ENCODE results near the gene AKAP9.
"Not testable (repeated sequence)": the region's sequence is repeated elsewhere in the genome, so short reads cannot be mapped to it uniquely, and the experiment has no call there.

Gene AKAP9

DNA sequence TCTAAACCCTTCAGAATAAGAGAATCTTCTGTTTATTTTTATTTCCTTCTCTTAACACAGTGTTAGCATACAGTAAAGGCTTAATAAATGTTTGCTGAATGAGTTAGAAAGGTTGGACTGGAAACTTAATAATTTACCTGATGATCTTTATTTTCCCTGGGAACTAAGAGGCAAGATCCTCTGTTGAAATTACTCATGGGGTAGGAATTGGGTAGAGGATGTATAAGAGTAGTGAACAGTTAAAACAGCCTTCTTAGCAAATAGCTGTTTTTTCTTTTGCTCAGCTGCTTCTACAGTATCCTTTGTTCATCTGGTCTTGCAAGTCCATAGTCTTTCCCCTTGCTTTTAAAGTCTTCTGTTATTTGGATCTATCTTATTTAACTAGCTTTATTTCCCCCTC, 80.0 kb downstream of the AKAP9 start:
- DNase-seq: no peak

DNA sequence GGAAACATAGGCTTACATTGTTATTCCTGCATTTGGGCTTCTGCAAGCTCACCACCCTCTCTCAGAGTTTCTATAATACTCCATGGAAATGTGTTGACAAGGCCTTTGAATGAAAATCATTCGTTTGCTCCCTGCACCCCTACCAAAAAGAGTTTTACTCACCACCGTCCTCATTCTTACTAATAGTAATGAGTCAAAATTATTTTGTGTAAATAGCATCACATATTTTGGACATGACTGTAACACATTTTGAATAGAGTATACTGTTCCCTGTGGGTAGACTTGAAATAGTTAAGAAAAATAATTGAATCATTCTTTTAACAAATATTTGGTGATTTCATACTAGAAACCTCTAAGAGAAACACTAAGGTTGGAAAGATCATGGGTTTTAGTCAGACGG, 84.6 kb downstream of the AKAP9 start:
- no peak for DNase-seq

DNA sequence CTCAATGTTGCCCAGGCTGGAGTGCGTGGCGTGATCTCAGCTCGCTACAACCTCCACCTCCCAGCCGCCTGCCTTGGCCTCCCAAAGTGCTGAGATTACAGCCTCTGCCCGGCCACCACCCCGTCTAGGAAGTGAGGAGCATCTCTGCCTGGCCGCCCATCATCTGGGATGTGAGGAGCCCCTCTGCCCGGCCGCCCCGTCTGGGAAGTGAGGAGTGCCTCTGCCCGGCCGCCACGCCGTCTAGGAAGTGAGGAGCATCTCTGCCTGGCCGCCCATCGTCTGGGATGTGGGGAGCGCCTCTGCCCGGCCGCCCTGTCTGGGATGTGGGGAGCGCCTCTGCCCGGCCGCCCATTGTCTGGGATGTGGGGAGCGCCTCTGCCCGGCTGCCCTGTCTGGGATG, 86.0 kb downstream of the AKAP9 start:
- not testable (repeated sequence) for DNase-seq

DNA sequence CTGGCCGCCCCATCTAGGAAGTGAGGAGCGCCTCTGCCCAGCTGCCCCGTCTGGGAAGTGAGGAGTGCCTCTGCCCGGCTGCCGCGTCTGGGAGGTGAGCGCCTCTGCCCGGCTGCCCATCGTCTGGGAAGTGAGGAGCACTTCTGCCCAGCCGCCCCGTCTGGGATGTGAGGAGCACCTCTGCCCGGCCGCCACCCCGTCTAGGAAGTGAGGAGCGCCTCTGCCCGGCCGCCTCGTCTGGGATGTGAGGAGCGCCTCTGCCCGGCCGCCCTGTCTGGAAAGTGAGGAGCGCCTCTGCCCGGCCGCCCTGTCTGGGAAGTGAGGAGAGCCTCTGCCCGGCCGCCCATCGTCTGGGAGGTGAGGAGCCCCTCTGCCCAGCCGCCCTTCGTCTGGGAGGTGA, 86.5 kb downstream of the AKAP9 start:
- DNase-seq: not testable (repeated sequence)

DNA sequence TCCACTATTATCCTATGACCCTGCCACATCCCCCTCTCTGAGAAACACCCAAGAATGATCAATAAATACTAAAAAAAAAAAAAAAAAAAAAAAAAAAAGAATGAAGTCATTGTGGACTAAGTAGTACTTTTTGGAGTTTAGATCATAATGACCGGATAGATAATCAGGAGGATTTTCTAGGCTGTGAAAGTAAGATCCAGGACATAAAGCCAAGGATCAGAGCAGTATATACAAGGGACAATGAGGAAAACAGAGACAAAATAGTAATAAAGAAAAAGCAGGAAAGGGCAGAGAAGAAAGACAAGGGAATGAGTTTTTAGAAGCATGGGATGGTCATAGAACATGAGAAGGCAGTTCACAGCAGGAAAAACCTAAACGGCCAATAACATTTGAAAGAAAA, 87.6 kb downstream of the AKAP9 start:
- DNase-seq: no peak

DNA sequence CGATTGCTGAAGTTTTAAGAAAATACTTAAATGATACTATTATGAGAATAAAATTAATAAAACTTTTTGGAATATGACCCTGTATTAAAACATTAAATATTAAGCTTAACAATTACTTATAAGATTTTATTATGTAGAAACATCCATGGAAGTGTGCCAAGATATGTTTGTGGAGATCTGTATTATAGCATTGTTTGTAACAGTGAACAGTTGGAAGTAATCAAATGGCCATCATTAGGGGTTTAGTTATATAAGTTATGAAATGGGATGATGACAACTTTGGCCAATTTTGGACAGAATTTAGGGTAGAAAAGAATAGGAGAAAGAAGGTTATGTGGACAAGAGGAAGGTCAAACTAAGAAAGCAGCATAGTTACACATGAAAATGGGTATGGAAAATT, 88.0 kb downstream of the AKAP9 start:
- DNase-seq: no peak

DNA sequence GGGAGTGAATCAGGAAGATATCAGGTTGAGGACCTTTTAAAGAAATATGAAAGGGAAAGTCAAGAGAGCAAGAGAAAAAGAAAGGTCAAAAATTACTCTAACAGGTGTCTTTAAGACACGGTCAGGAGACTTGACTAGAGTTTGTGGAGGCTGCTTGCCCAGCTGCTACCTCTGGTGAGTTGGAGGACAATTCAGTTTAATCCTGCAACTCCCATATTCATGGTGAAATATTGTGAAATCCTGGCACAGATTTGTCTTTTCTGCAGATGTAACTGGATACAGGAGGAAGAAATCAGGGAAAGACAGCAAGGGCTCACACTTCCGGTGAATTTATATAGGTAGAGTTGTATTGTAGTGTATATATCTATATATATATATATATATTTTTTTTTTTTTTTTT, 93.5 kb downstream of the AKAP9 start:
- DNase-seq: no peak

DNA sequence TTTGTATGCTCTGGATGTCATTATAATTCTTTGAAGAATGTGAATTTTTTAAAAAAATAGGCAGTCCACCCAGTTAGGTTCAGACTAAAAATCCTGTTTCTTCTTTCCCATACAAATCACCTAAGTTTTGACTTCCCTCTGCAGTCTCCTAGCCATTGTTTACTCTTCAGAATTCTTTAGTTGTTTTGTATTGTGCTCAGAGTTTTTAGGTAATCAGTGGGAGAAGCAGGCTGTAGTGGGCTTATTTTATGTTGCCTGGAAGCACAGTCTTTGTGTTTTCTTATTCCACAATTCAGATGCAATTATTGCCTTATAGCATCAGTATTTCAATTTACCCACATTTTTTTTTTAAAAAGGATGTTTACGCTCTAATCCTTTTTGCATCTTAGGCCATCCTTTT, 94.9 kb downstream of the AKAP9 start:
- no peak for DNase-seq

DNA sequence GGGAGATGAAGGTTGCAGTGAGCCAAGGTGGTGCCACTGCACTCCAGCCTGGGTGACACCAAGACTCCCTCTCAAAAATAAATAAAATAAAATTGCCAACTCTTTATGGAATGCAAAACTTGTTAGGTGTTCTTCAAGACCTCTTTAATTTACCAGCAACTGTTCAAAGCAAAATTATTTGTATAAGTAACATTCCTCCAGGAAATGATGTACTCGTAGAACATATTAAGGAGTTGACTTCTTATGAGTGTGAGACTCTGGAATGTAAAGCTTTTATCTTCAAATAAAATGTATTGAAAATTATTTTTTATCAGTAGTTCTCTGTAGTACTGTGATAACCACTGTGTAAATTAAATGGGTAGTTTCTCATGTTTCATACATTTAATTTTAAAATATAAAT, 99.2 kb downstream of the AKAP9 start:
- DNase-seq: no peak

DNA sequence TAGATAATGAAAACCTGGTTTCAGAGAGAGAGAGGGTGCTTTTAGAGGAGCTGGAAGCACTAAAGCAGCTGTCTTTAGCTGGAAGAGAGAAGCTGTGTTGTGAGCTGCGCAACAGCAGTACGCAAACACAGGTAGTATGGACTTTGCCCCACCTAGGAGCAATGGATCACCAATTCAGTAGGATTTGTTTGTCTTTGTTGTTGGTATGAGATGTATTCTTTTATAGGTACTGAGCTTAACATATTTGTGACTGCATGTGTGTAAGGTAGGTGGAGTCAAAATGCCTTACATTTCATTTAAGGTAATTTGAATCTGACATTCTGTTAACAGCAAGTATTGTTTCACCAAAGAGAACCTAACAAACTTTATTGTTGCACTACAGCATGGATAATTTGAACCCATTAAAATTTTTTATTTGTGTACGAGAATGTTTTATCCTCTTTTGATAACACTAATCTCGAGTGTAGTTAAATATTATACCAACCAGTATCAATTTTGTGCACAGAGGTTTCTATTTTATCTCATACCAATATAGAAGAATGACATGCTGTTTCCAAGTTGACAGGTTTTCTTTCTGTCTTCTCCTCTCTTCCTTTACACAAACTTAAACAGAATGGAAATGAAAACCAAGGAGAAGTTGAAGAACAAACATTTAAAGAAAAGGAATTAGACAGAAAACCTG, 101.5 kb downstream of the AKAP9 start:
- DNase-seq: no peak

DNA sequence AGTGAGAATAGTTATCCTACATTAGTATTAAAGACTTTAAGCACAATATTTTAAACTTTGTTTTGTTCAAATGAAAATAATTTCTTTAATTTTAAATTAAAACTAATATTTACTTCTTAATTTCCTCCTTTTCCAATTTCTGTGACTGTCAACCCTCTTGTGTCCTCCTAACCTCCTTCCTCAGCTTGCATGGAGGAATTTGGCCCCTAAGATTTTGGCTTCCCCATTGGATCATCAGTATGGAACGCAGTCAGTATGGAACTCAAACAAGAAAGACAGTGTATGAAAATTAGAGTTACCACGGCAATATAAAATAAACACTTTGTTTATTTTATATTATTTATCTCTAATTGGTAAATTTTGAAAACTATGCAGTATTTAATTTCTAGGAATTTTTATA, 102.4 kb downstream of the AKAP9 start:
- DNase-seq: no peak

DNA sequence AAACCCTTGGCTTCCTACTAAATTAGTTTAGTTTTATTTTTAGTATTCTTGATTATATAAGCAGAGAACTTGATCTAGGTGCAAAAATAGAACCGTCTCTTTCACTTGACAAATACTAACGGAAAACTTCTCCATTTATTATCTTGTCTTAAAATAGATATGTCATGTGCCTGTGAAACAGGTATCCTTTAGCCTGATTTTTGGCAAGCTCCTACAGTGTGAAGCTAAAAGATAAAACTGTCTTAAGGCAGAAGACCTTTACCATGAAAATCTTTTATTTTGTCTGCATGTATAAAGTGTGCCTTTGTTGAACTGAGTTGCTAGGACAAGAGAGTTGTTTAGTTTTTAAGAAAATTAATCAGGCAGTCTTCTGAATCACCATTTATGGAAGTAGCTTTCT, 103.0 kb downstream of the AKAP9 start:
- no peak for DNase-seq

DNA sequence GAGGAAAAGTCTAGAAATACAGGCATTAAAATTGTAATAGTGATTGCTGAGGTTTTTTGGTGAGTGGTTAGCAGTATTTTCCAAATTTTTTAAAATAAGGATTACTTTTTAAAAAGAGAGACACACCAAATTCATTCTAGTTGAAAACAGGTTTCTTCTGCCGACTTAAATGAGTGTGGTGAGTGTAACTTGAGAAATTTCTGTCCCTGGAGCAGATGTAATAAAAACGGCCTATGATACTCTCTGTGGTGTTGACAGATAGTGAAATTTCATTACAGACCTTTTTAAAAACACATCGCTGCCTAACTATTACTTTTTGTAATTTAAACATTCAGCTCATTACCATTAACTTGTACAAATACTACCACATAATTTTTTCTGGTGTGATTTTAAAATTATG, 103.5 kb downstream of the AKAP9 start:
- DNase-seq: no peak

DNA sequence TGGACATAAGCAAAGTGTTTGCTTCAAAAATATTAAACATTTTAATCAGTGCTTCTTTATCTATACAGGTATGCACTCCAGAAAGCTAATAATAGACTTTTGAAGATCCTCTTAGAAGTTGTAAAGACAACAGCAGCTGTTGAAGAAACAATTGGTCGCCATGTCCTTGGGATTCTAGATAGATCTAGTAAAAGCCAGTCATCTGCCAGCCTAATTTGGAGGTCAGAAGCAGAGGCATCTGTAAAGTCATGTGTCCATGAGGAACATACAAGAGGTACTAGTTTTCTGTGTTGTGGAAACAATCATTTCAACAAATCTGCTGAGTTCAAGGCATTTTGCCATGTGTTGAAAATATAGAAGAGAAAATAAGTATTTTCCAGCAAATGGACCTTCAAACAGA, 104.3 kb downstream of the AKAP9 start:
- no peak for DNase-seq

DNA sequence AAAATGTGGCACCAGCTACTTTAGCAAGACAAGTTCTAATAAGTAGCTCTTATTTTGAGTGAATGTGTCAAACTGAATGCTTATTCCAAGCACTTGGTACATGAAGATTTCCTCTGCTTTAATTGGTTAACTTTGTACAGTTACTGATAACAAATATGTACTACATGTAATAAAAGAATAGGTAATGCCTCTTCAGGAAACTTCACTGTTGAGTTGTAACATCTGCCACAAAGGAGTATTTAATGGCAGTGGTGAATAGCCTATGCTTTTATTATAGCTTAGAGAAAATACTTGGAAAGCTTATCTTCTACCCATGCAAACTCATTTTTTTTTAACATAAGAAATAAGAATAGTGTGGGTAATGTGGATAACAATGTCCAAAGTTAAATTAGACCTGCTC, 111.0 kb downstream of the AKAP9 start:
- DNase-seq: no peak

DNA sequence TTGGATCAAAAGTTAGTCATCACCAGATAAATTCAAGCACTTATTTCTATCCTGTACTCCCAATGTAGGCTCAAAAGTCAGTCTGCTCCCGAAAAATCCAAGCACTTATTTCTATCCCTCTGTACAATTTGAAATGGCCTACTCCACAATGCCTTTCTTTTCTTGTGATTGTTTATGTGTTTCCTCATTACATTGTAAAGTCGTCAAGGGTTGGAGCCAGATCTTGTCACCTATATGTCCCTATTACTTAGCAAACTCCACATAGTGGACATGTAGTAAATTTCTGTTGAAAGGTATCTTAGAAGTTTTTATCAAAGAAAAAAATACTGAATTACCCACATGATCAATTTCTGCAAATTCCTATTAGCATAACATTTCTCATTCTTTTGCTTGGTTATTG, 111.5 kb downstream of the AKAP9 start:
- DNase-seq: no peak

DNA sequence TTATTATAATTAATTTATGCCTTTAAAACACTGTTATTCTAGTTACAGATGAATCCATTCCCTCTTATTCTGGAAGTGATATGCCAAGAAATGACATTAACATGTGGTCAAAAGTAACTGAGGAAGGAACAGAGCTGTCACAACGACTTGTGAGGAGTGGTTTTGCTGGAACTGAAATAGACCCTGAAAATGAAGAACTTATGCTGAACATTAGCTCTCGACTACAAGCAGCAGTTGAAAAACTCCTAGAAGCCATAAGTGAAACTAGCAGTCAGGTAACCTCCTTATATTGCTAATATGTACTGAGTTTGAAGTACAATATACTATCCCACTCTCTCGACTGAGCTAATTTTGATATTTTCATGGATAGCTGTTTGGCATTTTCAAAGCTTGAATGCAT, 112.0 kb downstream of the AKAP9 start:
- DNase-seq: no peak

DNA sequence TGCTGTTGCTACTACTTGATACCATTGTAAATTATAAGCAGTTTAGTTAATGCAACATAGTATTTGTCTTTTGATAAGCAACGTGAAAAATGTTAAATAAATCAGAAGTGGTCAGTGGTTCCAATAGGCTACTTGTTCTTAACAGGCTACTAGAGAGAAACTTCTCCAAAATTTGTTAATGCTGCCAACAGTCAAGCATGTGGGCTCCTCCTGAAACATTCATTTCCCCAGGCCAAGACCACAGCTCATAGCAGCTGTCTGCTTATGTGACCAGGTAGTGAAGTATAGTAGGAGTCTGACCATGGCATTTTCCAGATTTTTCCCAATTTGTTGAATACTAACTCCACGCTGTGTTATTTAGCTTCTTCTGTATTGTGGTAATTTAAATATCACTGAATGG, 112.7 kb downstream of the AKAP9 start:
- DNase-seq: no peak

DNA sequence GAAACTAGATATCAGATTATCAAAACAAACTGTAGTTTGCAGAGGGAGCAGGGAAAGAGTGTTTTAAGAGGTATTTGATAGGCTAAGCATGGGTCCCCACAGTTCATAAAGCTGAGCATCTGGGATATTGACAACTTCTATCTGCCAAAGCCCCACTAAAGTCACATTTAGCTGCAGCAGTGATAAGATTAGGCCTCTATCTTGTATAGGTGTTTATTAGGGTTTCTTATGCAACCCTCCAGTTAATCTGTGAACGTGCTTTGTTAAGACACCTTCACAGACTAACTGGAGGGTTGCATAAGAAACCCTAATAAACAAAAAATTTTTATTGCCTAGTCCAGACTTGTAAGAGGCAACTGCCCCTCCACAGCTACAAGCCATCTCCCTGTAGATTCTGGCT, 115.6 kb downstream of the AKAP9 start:
- no peak for DNase-seq

DNA sequence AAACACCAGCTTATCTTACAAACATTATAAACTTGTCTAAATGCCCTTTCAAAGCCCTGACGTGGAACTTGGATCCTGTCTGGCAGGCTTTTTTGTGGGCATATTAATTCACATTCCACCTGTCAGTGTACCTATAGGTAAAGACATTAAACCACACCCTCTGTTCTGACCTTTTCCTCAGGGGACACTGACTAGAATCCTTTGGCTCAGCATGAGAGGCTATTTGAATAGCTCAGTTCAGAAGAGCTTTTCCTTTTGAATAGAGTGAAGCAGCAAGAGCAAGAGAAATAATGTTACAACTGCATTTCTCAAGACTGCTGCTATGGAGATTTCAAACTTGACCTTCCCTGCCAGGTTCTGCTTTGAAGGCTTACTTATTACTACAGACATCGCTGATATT, 116.7 kb downstream of the AKAP9 start:
- DNase-seq: no peak

DNA sequence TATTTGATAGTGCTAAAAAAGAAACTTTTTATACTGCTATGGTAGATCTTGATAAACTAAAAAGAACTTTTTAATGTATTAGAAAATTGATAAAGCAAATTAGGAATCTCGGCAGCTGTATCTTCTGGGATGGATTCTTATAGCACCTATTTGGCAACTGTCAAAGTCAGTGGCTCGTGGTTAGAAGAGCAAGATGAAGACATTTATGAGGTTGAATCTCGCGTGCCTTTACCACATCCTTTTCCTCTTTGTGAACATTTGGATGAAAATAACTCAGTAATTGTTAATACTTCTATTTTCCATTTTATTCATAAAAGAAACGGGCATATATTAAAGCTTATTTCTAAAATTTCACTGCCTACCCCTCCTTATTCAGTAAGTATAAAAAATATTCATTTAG, 117.4 kb downstream of the AKAP9 start:
- no peak for DNase-seq

DNA sequence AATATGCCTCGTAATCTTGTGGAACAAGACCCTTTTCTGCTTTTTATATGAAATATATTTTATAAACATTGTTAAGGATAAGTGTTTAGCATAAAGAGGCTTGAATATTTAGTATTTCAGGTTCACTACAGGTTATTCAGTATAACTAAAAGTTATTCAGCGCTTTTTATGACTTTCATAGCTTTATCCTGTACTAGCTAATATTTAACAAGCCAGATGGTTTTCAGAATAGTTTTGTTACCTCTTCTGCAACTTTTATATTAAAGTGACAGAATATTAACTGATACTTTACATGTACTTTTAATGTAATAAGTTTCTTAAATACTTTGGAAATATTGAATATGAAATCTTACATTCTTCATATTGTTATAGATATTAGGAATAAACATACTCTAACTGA, 118.2 kb downstream of the AKAP9 start:
- no peak for DNase-seq

DNA sequence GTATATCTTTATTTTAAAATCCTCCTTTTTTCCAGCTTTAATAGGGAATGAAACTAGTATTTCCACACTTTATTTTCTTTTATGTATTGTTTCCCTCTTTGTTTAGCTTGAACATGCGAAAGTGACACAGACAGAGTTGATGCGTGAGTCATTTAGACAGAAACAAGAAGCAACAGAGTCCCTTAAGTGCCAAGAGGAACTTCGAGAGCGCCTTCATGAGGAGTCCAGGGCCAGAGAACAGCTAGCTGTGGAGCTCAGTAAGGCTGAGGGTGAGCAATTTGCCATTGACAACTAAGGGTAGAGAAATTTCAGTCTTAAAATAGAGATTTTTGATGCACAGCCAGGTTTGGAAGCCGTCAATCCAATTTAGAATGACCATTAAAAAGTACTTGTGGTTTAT, 120.5 kb downstream of the AKAP9 start:
- no peak for DNase-seq

DNA sequence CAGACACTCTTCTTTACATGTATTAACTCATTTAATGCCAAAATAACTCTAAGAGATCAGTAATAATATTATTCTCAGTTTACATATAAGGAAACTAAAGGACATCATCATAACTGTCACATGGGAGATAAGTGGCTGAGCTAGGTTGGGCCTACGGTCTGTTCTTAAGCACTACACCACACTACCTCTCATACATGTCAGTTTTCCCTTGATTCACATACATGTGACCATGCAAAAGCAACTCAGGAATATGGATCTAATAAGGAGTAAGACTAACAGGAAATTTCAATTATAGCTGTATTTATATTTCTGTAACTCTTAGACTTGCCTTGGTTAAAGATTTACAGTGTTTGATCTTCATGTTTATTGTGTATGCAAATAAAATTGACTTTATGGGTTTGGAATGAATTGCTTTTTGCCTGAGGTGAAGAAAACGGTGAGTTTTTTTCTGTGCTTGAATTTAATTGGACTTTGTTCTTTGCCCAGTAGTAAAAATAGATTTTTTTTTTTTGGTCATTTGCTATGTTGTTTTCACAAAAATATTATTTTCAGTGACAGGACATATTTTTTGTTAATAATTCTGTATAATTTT, 123.9 kb downstream of the AKAP9 start:
- no peak for DNase-seq

DNA sequence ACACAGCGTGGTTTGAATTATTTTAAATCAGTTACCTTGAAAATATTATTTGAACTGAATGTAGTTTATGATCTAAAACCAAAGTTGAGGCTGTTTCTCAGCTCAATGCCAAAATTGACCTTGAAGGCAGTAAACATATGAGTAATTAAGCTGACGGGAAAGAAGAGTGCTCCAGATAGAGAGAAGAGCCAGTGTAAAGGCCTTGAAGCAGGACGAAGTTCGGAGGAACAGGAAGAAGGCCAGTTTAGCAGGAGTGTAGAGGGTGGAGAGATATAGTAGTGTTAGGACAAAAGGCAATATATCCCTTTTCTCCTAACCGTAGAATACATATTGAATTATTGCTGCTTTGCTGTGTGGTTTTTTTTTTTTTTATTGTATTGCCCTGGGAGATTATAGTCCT, 130.4 kb downstream of the AKAP9 start:
- DNase-seq: no peak

Data from activated T-cell treated with anti-CD3 and anti-CD28 coated beads, Interleukin-2, amount 50 U/mL, for 1 hour (primary cell).